GM12873 (cell line): ENCODE results near the gene SSTR5.

Experiments
- CTCF ChIP-seq: IDR thresholded peaks from 2 replicates; pipeline ENCODE4 v1.5.1; 2012; ENCODE audit warnings: low read depth, mild to moderate bottlenecking, moderate library complexity, low read length, control low read depth; ENCODE audit not compliant: insufficient read depth; ENCODE audit errors: missing control alignments

SSTR5 gene

GRCh38 chr16:1078579-1079021 lies 6.1 kb downstream of the SSTR5 start:
- no peak for TF ChIP-seq CTCF

- TF ChIP-seq CTCF, result no peak
Measured at GRCh38 chr16:1079341-1079740, 6.8 kb downstream of the SSTR5 start.

- no peak for TF ChIP-seq CTCF
Measured at GRCh38 chr16:1079786-1080525, 7.4 kb downstream of the SSTR5 start.

GRCh38 chr16:1080801-1081733 lies 8.5 kb downstream of the SSTR5 start:
- no peak for TF ChIP-seq CTCF

GRCh38 chr16:1081734-1082265 lies 9.3 kb downstream of the SSTR5 start:
- no peak for TF ChIP-seq CTCF

GRCh38 chr16:1082266-1082951 lies 9.9 kb downstream of the SSTR5 start:
- no peak for TF ChIP-seq CTCF
